ENCODE measurements around the gene MAPKAPK2. TPM values are rescaled to one million over a fixed set of nuclear protein-coding genes. Genes with fewer than 3 reads are reported as not detected.
A peak's percentile ranks its signal among the peaks of the same experiment; 100 is the strongest.

MAPKAPK2 gene
- total RNA-seq, 1 experiment from 2014 or later = 96.2 TPM

- Mint-ChIP-seq H3K9me3 (ENCODE audit: low read depth, unreplicated experiment) (no peaks in the 10 kb centered on the region), H3K27me3 (ENCODE audit: unreplicated experiment) (peaks cover 5% of the 10 kb centered on the region), H3K4me1 (ENCODE audit: low read depth, unreplicated experiment) (peaks cover 15% of the 10 kb centered on the region), H3K36me3 (ENCODE audit: insufficient read depth, unreplicated experiment) (no peaks in the 10 kb centered on the region), H3K4me3 (ENCODE audit: low read depth, unreplicated experiment) (no peak overlapping the region), H3K27ac (ENCODE audit: unreplicated experiment) (peak overlapping the region; percentile 65)
- intact Hi-C loops (cut with micrococcal nuclease; ENCODE audit: unreplicated experiment) = no loop called here
- peak; percentile 77 for DNase-seq
- BruUV-seq (replicated peaks) = no TSS peak
- no peak for TF ChIP-seq CTCF (IDR thresholded peaks at IDR 0.05; ENCODE audit: unreplicated experiment)
- CTCF ChIA-PET = interaction anchor here (0.8 to 2.0 kb wide), 7 partner anchors 11 to 304 kb away, joined by 3 to 18 read pairs (median 3); no protein-coding TSS in a partner anchor
These were observed 9.9 kb upstream of the MAPKAPK2 start for GRCh38 chr1:206674745-206675175.

- no peak for TF ChIP-seq CTCF (IDR thresholded peaks at IDR 0.05; ENCODE audit: unreplicated experiment)
- DNase-seq = no peak
- Mint-ChIP-seq H3K27me3 (ENCODE audit: unreplicated experiment) (peaks cover 20% of the 10 kb centered on the region), H3K27ac (ENCODE audit: unreplicated experiment) (no peak overlapping the region), H3K4me3 (ENCODE audit: low read depth, unreplicated experiment) (no peak overlapping the region), H3K4me1 (ENCODE audit: low read depth, unreplicated experiment) (peaks cover 15% of the 10 kb centered on the region), H3K36me3 (ENCODE audit: insufficient read depth, unreplicated experiment) (no peaks in the 10 kb centered on the region), H3K9me3 (ENCODE audit: low read depth, unreplicated experiment) (no peaks in the 10 kb centered on the region)
- intact Hi-C loops (cut with micrococcal nuclease; ENCODE audit: unreplicated experiment) = no loop called here
- BruUV-seq (replicated peaks) = no TSS peak
- CTCF ChIA-PET = no interaction called here
These were observed 8.2 kb upstream of the MAPKAPK2 start for GRCh38 chr1:206676499-206676898.

- Mint-ChIP-seq H3K4me3 (ENCODE audit: low read depth, unreplicated experiment) (no peak overlapping the region), H3K27me3 (ENCODE audit: unreplicated experiment) (peaks cover 29% of the 10 kb centered on the region), H3K36me3 (ENCODE audit: insufficient read depth, unreplicated experiment) (no peaks in the 10 kb centered on the region), H3K4me1 (ENCODE audit: low read depth, unreplicated experiment) (peaks cover 15% of the 10 kb centered on the region), H3K9me3 (ENCODE audit: low read depth, unreplicated experiment) (no peaks in the 10 kb centered on the region), H3K27ac (ENCODE audit: unreplicated experiment) (no peak overlapping the region)
- CTCF ChIA-PET = no interaction called here
- no peak for DNase-seq
- TF ChIP-seq CTCF (IDR thresholded peaks at IDR 0.05; ENCODE audit: unreplicated experiment) = no peak
- intact Hi-C loops (cut with micrococcal nuclease; ENCODE audit: unreplicated experiment) = no loop called here
- BruUV-seq (replicated peaks) = no TSS peak
These were observed 6.2 kb upstream of the MAPKAPK2 start for GRCh38 chr1:206678490-206678889.

- no peak for DNase-seq
- intact Hi-C loops (cut with micrococcal nuclease; ENCODE audit: unreplicated experiment) = no loop called here
- no peaks in the 10 kb centered on the region for H3K9me3 Mint-ChIP-seq (ENCODE audit: low read depth, unreplicated experiment)
- H3K4me3 Mint-ChIP-seq (ENCODE audit: low read depth, unreplicated experiment) = no peak overlapping the region
- BruUV-seq (replicated peaks) = no TSS peak
- H3K27me3 Mint-ChIP-seq (ENCODE audit: unreplicated experiment) = peaks cover 35% of the 10 kb centered on the region
- CTCF ChIA-PET = no interaction called here
- H3K27ac Mint-ChIP-seq (ENCODE audit: unreplicated experiment) = no peak overlapping the region
- no peak for TF ChIP-seq CTCF (IDR thresholded peaks at IDR 0.05; ENCODE audit: unreplicated experiment)
- H3K36me3 Mint-ChIP-seq (ENCODE audit: insufficient read depth, unreplicated experiment) = peaks cover 6% of the 10 kb centered on the region
- peaks cover 9% of the 10 kb centered on the region for H3K4me1 Mint-ChIP-seq (ENCODE audit: low read depth, unreplicated experiment)
These were observed 4.9 kb upstream of the MAPKAPK2 start for GRCh38 chr1:206679738-206680211.

Measured in Calu3 (cell line).